GM12892 (cell line): ENCODE results near the gene DCAF7.

Experiments used
- POLR2A ChIP-seq: IDR thresholded peaks from 2 replicates; pipeline ENCODE4 v1.6.1; 2011; ENCODE audit warnings: low read depth, low read length, control low read depth
- POLR2AphosphoS5 ChIP-seq: IDR thresholded peaks from 2 replicates; pipeline ENCODE4 v1.6.1; 2011; ENCODE audit warnings: low read depth, low read length, control low read depth
- TAF1 ChIP-seq: IDR thresholded peaks from 2 replicates; pipeline ENCODE4 v1.6.1; 2011; ENCODE audit warnings: low read depth, mild to moderate bottlenecking, control low read depth, low read length, borderline replicate concordance

DNA sequence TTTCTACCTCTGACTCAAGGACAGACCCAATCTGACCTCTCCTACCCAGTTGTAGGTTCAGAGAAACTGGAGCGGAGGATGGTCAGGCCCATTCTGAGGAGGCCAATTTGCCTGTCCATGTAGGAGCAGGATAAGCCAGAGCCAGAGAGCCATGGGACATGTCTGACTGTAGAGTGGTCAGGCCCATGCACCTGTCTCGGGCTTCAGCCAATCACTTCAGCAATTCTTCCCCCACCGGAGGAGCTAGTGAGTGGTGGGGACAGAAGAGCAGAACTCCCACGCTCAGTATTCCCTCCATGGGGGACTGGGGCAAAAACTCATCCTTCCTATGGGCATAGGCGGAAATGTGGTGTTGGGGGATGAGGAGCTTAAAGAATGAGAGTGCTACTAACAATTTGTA lies 14.3 kb downstream of the DCAF7 start:
- no peak for TF ChIP-seq TAF1
- TF ChIP-seq POLR2A = no peak
- no peak for TF ChIP-seq POLR2AphosphoS5
